ENCODE results near the gene AP2B1. TPM values are rescaled to one million over a fixed set of nuclear protein-coding genes. Genes with fewer than 3 reads are reported as not detected.

The AP2B1 gene
- total RNA-seq, result 156 and 167 TPM in 2 replicates

GRCh38 chr17:35587074-35587961, at the start of gene AP2B1:
TSS of gene AP2B1 (plus strand) at chr17:35587322. CDS start at chr17:35594031, 6,709 bp downstream.
- Mint-ChIP-seq H3K9me3 (no peaks in the 10 kb centered on the region), H3K4me3 (peak within 1 kb of the TSS; percentile 94), H3K36me3 (ENCODE audit: low read depth) (peaks cover 3% of the 10 kb centered on the region), H3K27me3 (ENCODE audit: insufficient read depth) (peaks cover 3% of the 10 kb centered on the region), H3K27ac (peak within 1 kb of the TSS; percentile 96), H3K4me1 (ENCODE audit: low read depth) (peaks cover 38% of the 10 kb centered on the region)
- peak; percentile 96 for DNase-seq (ENCODE audit: low spot score)
- intact Hi-C loops (cut with micrococcal nuclease), result loop anchor here (1.0 to 5.0 kb wide), 9 partner anchors 9 to 415 kb away; partner anchors contain the start of genes PEX12, SLFN12L, SLFN13 and TAF15

- Mint-ChIP-seq H3K36me3 (ENCODE audit: low read depth) (peaks cover 13% of the 10 kb centered on the region), H3K27me3 (ENCODE audit: insufficient read depth) (no peaks in the 10 kb centered on the region), H3K9me3 (no peaks in the 10 kb centered on the region), H3K27ac (peak within 1 kb of the TSS; percentile 100), H3K4me3 (peak within 1 kb of the TSS; percentile 85), H3K4me1 (ENCODE audit: low read depth) (peaks cover 54% of the 10 kb centered on the region)
- intact Hi-C loops (cut with micrococcal nuclease), result loop anchor here (1.0 to 10.0 kb wide), 12 partner anchors 17 to 473 kb away; partner anchors contain the start of genes AP2B1, NLE1, PEX12 and RFFL
- DNase-seq (ENCODE audit: low spot score), result peak; percentile 61
Observed at GRCh38 chr17:35537601-35538141, 49.5 kb upstream of the AP2B1 start, which contains the start of gene SLFN12L. TSS of gene SLFN12L (minus strand) at chr17:35537678. CDS start at chr17:35522364, 15,314 bp downstream.

- Mint-ChIP-seq H3K36me3 (ENCODE audit: low read depth) (peaks cover 7% of the 10 kb centered on the region), H3K27ac (peak overlapping the region; percentile 89), H3K4me1 (ENCODE audit: low read depth) (peaks cover 50% of the 10 kb centered on the region), H3K27me3 (ENCODE audit: insufficient read depth) (no peaks in the 10 kb centered on the region), H3K9me3 (no peaks in the 10 kb centered on the region), H3K4me3 (peak overlapping the region; percentile 74)
- intact Hi-C loops (cut with micrococcal nuclease), result loop anchor here (1.0 to 10.0 kb wide), 4 partner anchors 208 to 475 kb away; partner anchors contain the start of gene RFFL
- no peak for DNase-seq (ENCODE audit: low spot score)
Observed at GRCh38 chr17:35539659-35540026, 47.5 kb upstream of the AP2B1 start.

GRCh38 chr17:35540589-35541404, 46.3 kb upstream of the AP2B1 start:
- peak overlapping the region; percentile 96 for H3K27ac Mint-ChIP-seq
- intact Hi-C loops (cut with micrococcal nuclease), result no loop called here
- H3K4me1 Mint-ChIP-seq (ENCODE audit: low read depth), result peaks cover 48% of the 10 kb centered on the region

GRCh38 chr17:35541434-35541833, 45.7 kb upstream of the AP2B1 start:
- Mint-ChIP-seq H3K27ac (peak overlapping the region; percentile 96), H3K9me3 (no peaks in the 10 kb centered on the region), H3K36me3 (ENCODE audit: low read depth) (peaks cover 1% of the 10 kb centered on the region), H3K27me3 (ENCODE audit: insufficient read depth) (no peaks in the 10 kb centered on the region), H3K4me1 (ENCODE audit: low read depth) (peaks cover 52% of the 10 kb centered on the region), H3K4me3 (peak overlapping the region; percentile 84)
- DNase-seq (ENCODE audit: low spot score), result no peak
- intact Hi-C loops (cut with micrococcal nuclease), result no loop called here

More at GRCh38 chr17:35540589-35541404, 46.3 kb upstream of the AP2B1 start:
- H3K4me3 Mint-ChIP-seq, result peak overlapping the region; percentile 84
- DNase-seq (ENCODE audit: low spot score), result no peak
- H3K36me3 Mint-ChIP-seq (ENCODE audit: low read depth), result peaks cover 4% of the 10 kb centered on the region
- H3K27me3 Mint-ChIP-seq (ENCODE audit: insufficient read depth), result no peaks in the 10 kb centered on the region
- no peaks in the 10 kb centered on the region for H3K9me3 Mint-ChIP-seq

GRCh38 chr17:35542990-35543389, 44.1 kb upstream of the AP2B1 start:
- Mint-ChIP-seq H3K27me3 (ENCODE audit: insufficient read depth) (no peaks in the 10 kb centered on the region), H3K4me3 (no peak overlapping the region), H3K36me3 (ENCODE audit: low read depth) (peaks cover 3% of the 10 kb centered on the region), H3K27ac (no peak overlapping the region), H3K9me3 (no peaks in the 10 kb centered on the region), H3K4me1 (ENCODE audit: low read depth) (peaks cover 53% of the 10 kb centered on the region)
- intact Hi-C loops (cut with micrococcal nuclease), result no loop called here
- no peak for DNase-seq (ENCODE audit: low spot score)

GRCh38 chr17:35543856-35544255, 43.3 kb upstream of the AP2B1 start:
- peaks cover 3% of the 10 kb centered on the region for H3K36me3 Mint-ChIP-seq (ENCODE audit: low read depth)
- H3K27me3 Mint-ChIP-seq (ENCODE audit: insufficient read depth), result peaks cover 5% of the 10 kb centered on the region
- H3K4me3 Mint-ChIP-seq, result no peak overlapping the region
- intact Hi-C loops (cut with micrococcal nuclease), result no loop called here
- DNase-seq (ENCODE audit: low spot score), result no peak
- H3K4me1 Mint-ChIP-seq (ENCODE audit: low read depth), result peaks cover 48% of the 10 kb centered on the region
- no peaks in the 10 kb centered on the region for H3K9me3 Mint-ChIP-seq
- no peak overlapping the region for H3K27ac Mint-ChIP-seq

GRCh38 chr17:35545150-35545549, 42.0 kb upstream of the AP2B1 start:
- Mint-ChIP-seq H3K36me3 (ENCODE audit: low read depth) (peaks cover 3% of the 10 kb centered on the region), H3K9me3 (no peaks in the 10 kb centered on the region), H3K4me3 (no peak overlapping the region), H3K27ac (no peak overlapping the region), H3K4me1 (ENCODE audit: low read depth) (peaks cover 47% of the 10 kb centered on the region), H3K27me3 (ENCODE audit: insufficient read depth) (peaks cover 5% of the 10 kb centered on the region)
- no peak for DNase-seq (ENCODE audit: low spot score)
- intact Hi-C loops (cut with micrococcal nuclease), result no loop called here

- intact Hi-C loops (cut with micrococcal nuclease), result no loop called here
- Mint-ChIP-seq H3K27me3 (ENCODE audit: insufficient read depth) (peaks cover 5% of the 10 kb centered on the region), H3K9me3 (no peaks in the 10 kb centered on the region), H3K4me3 (no peak overlapping the region), H3K27ac (no peak overlapping the region), H3K4me1 (ENCODE audit: low read depth) (peaks cover 35% of the 10 kb centered on the region), H3K36me3 (ENCODE audit: low read depth) (peaks cover 3% of the 10 kb centered on the region)
- DNase-seq (ENCODE audit: low spot score), result no peak
Observed at GRCh38 chr17:35546487-35546886, 40.6 kb upstream of the AP2B1 start.

GRCh38 chr17:35548208-35548810, 38.8 kb upstream of the AP2B1 start:
- H3K4me3 Mint-ChIP-seq, result no peak overlapping the region
- H3K27ac Mint-ChIP-seq, result no peak overlapping the region
- H3K27me3 Mint-ChIP-seq (ENCODE audit: insufficient read depth), result peaks cover 11% of the 10 kb centered on the region
- H3K9me3 Mint-ChIP-seq, result no peaks in the 10 kb centered on the region
- DNase-seq (ENCODE audit: low spot score), result no peak
- peaks cover 3% of the 10 kb centered on the region for H3K36me3 Mint-ChIP-seq (ENCODE audit: low read depth)
- peaks cover 30% of the 10 kb centered on the region for H3K4me1 Mint-ChIP-seq (ENCODE audit: low read depth)
- intact Hi-C loops (cut with micrococcal nuclease), result no loop called here

- DNase-seq (ENCODE audit: low spot score), result no peak
- intact Hi-C loops (cut with micrococcal nuclease), result no loop called here
- Mint-ChIP-seq H3K4me3 (no peak overlapping the region), H3K36me3 (ENCODE audit: low read depth) (peaks cover 2% of the 10 kb centered on the region), H3K27ac (no peak overlapping the region), H3K9me3 (no peaks in the 10 kb centered on the region), H3K4me1 (ENCODE audit: low read depth) (peaks cover 27% of the 10 kb centered on the region), H3K27me3 (ENCODE audit: insufficient read depth) (peaks cover 15% of the 10 kb centered on the region)
Observed at GRCh38 chr17:35548978-35549377, 38.1 kb upstream of the AP2B1 start.

- no peak overlapping the region for H3K4me3 Mint-ChIP-seq
- H3K36me3 Mint-ChIP-seq (ENCODE audit: low read depth), result no peaks in the 10 kb centered on the region
- peaks cover 14% of the 10 kb centered on the region for H3K27me3 Mint-ChIP-seq (ENCODE audit: insufficient read depth)
- H3K9me3 Mint-ChIP-seq, result no peaks in the 10 kb centered on the region
- H3K4me1 Mint-ChIP-seq (ENCODE audit: low read depth), result peaks cover 17% of the 10 kb centered on the region
- intact Hi-C loops (cut with micrococcal nuclease), result no loop called here
- DNase-seq (ENCODE audit: low spot score), result no peak
- no peak overlapping the region for H3K27ac Mint-ChIP-seq
Observed at GRCh38 chr17:35553310-35553709, 33.8 kb upstream of the AP2B1 start.

All from activated T-helper 1 cell treated with anti-CD3 and anti-CD28 coated beads, Interleukin-12 subunit alpha, Interleukin-12 subunit beta, Interleukin-2, Interleukin-4 antibody, amounts not matched to agents 30 ng/mL and 10 ng/mL and 1 ng/mL, durations not matched to agents 14 hours and 24 hours and 36 hours (primary cell).